ENCODE measurements around the gene KEL.

- TF ChIP-seq, protein P1, sequence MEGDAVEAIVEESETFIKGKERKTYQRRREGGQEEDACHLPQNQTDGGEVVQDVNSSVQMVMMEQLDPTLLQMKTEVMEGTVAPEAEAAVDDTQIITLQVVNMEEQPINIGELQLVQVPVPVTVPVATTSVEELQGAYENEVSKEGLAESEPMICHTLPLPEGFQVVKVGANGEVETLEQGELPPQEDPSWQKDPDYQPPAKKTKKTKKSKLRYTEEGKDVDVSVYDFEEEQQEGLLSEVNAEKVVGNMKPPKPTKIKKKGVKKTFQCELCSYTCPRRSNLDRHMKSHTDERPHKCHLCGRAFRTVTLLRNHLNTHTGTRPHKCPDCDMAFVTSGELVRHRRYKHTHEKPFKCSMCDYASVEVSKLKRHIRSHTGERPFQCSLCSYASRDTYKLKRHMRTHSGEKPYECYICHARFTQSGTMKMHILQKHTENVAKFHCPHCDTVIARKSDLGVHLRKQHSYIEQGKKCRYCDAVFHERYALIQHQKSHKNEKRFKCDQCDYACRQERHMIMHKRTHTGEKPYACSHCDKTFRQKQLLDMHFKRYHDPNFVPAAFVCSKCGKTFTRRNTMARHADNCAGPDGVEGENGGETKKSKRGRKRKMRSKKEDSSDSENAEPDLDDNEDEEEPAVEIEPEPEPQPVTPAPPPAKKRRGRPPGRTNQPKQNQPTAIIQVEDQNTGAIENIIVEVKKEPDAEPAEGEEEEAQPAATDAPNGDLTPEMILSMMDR (IDR thresholded peaks at IDR 0.05), result no peak
- no peak for TF ChIP-seq POLR2A (IDR thresholded peaks at IDR 0.05)
- no peak for TF ChIP-seq POLR2AphosphoS5 (IDR thresholded peaks at IDR 0.05)
Observed at GRCh38 chr7:142961595-142961972, 579 bp downstream of the KEL start.
